H7 (cell line): Measurements from ENCODE around the gene EEFSEC. TPM values are rescaled to one million over a fixed set of nuclear protein-coding genes. Genes with fewer than 3 reads are reported as not detected.

Source experiments
- DNase-seq: peaks from one replicate; pipeline ENCODE4 v3.0.0; 2012
- H3K27me3 ChIP-seq: 2 replicates; pipeline ENCODE4 v1.6.0; 2011; ENCODE audit warnings: mild to moderate bottlenecking, low read length; ENCODE audit not compliant: control insufficient read depth, insufficient read depth
- H3K36me3 ChIP-seq: replicated peaks from 2 replicates; pipeline ENCODE4 v1.5.1; 2011; ENCODE audit warnings: low read length; ENCODE audit not compliant: control insufficient read depth, insufficient read depth
- H3K4me3 ChIP-seq: 2 replicates; pipeline ENCODE4 v1.5.1; 2011; ENCODE audit warnings: low read depth, mild to moderate bottlenecking, control low read depth, low read length, moderate library complexity; ENCODE audit not compliant: insufficient read depth
- total RNA-seq: library from RNA; depleted of rRNA; stranded (reverse); fragments of >200 nt; shearing (Covaris generic); gene quantifications from 2 replicates; pipeline ENCODE4 v1.2.3, GENCODE V29; 2014

EEFSEC gene
- total RNA-seq, 1 experiment from 2014 or later = 7.4 TPM

DNA sequence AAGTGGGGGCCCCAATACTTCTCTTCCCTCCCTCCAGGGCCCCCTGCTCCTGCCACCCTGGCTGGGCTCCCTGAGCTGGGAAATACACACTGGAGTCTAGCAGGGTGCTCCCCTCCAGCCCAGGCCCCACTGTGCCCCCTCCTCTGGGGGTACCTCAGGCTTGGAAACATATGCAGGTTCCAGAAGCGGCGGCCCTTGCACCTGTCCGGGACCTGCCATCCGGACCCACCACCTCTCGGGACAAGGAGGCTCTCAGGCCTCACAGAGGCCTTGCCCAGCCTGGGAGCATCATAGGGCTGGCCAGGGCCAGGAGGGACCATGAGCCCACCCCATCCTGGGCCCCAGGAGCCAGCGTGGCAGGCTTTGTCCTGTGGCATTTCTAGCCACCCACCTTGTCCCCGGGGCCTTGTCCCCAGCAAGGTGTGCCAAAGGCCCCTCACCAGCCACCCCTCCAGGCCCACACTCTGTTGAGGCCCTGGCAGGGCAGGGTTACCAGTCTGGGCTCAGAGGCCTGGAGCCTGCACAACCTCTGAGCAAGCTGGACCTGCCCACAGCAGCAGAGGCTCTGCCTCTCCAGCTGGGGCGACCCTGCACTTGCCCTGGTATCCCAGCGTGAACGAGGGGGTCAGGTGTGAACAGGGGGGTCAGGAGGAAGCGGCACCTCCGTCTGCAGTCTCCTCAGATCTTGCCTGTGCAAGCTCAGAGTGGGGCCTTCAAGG, 267.6 kb downstream of the EEFSEC start:
- Histone ChIP-seq H3K36me3 (no peaks in the 10 kb centered on the region), H3K4me3 (no peak overlapping the region), H3K27me3 (no peaks in the 10 kb centered on the region)
- DNase-seq = no peak

DNA sequence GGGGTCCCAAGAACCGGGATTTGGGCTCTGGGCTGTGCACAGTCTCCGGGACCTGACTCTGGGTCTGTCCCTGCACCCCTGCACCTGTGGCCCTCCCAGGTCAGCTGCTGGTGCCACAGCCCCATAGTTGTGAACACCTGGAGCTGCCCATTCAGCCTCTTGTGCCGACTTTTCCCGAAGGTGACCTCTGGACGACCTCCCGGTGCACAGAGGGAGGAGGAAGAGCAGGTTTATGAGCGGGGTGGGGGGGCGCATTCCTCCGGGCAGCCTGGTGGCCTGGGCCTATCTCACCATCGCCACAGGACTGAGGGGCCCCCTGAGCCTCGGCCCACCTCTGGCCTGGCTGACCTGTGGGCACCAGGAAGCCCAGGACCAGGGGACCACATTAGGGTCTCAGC, 268.2 kb downstream of the EEFSEC start:
- H3K36me3 ChIP-seq = no peaks in the 10 kb centered on the region
- H3K4me3 ChIP-seq = no peak overlapping the region
- H3K27me3 ChIP-seq = peaks cover under 1% of the 10 kb centered on the region
- DNase-seq = no peak

DNA sequence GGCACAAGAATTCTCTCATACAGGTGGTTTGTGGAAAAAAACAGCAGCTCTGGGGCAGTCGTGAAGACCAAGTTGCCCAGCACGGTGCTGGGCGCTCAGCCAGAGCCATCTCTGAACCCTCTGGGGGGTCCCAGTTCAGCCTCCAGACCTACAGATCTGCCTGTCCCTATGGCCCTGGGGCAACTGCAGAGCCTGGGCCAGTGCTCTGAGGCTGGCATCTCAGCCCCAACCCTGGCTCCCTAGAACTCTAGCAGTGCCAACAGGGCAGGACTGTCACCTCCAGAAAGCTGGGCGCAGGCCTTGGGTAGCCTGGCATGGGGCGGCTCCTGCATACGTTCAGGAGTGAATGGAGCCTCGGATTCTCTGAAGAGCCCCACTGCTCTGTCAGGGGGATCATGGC, 268.7 kb downstream of the EEFSEC start:
- H3K27me3 ChIP-seq = peaks cover 5% of the 10 kb centered on the region
- DNase-seq = no peak
- H3K4me3 ChIP-seq = no peak overlapping the region
- no peaks in the 10 kb centered on the region for H3K36me3 ChIP-seq

DNA sequence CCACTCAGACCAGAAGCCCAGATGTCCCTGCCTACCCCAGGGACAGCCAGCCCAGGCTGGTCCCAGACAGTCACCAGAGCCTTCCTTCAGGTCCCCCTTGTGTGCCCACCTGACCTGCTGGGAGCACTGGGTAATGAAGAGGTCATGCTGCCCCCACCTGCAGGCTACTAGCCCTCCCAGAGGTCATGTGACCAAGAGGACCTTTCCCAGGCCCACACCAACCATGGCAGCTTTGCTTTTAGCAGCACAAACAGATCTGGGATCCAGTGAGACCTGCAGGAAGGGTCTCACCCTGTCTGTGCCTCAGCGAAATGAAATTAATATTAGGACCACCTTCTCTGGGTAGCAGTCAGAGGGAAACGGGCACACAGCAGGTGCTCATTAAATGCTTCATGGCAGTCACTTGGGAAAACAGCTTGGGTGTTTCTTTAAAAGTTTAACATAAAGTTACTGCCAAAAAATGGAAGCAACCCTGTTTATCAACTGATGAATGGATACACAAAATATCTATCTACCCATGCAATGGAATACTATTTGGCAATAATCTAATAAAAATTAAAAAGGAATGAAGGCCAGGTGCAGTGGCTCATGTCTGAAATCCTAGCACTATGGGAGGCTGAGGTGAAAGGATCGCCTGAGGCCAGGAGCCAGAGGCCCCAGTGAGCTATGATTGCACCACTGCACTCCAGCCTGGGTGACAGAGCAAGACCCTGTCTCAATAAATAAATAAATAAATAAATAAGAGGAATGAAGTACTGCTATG, 269.7 kb downstream of the EEFSEC start:
- Histone ChIP-seq H3K27me3 (peaks cover 8% of the 10 kb centered on the region), H3K4me3 (no peak overlapping the region), H3K36me3 (no peaks in the 10 kb centered on the region)
- DNase-seq = no peak

DNA sequence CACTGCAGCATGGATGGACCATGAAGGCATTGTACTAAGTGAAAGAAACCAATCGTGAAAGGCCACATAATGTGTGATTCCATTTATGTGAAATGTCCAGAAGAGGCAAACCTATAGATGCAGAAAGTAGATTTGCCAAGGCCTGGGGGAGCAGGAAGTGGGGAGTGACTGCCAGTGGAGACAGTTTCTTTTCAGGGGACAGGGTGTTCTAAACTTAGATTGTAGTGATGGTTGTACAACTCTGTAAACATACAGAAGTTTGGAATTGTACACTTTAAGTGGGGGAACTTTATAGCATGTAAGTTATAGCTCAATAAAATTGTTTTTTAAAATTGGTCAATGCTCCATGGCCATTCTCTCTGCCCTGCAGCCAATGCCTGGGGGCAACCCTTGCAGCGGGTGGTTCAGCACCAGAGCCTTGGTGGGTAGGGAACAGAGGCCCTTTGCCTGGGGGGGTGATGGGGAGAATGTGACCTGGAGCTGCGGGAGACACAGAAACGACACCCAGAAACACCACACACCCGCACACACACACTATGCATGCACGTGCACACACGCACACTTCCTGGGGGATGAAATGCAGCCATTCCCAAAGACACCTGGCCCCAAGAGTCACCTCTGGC, 270.4 kb downstream of the EEFSEC start:
- no peaks in the 10 kb centered on the region for H3K36me3 ChIP-seq
- no peak for DNase-seq
- peaks cover 14% of the 10 kb centered on the region for H3K27me3 ChIP-seq
- H3K4me3 ChIP-seq = no peak overlapping the region

DNA sequence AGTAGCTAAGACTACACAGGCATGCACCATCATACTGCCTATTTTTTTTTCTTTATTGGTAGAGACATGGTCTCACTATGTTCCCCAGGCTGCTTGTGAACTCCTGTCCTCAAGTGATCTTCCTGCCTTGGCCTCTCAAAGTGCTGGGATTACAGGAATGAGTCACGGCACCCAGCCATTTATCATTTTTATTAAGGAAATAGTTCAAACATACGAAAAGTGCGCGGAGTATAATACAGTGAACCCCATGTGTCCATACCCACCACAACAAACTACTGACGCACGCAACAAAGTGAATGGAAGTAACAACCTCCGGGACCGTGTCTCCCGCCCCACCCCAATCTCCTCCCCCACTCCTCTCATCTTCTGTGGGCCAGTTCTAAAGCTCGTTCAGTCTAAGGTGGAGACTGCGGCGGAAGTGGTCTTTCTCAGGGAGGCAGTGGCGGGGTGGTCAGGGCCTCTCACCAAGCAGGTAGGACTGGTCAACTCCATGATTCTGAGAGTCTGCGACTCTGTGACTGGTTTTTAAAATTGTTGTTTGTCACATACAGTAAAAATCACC, 271.3 kb downstream of the EEFSEC start:
- peaks cover 22% of the 10 kb centered on the region for H3K27me3 ChIP-seq
- H3K36me3 ChIP-seq = no peaks in the 10 kb centered on the region
- H3K4me3 ChIP-seq = no peak overlapping the region
- no peak for DNase-seq

DNA sequence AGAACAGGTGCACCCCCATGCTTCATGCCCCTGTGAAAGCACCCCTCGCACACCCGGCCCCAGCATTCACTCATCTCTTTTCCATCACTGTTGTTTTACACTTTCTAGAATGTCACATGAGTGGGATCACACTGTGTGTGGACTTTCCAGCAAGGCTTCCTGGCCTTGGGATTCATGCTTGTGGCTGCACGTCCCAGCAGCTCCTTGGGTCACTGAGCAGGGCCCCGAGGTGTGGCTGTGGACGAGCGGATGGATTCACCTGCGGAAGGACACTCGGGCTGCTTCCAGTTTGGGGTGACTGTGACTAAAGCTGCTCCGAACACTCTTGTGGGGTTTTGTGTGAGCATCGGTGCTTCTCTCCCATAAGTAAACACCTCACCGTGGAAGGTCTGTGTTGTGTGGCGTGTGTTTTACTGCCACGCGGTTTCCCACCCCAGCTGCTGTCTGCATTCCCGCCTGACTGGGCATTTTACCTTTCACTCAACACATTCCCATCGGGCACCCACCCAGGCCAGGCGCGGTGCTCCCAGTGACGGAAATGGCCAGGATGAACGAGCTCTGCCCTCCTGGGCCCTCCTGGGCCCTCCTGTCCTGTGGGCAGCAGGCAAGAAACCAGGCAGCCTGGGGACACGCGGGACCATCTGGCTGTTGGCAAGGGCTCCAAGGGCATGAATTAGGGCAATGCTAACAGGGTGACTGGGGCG, 272.0 kb downstream of the EEFSEC start:
- Histone ChIP-seq H3K4me3 (no peak overlapping the region), H3K27me3 (peaks cover 29% of the 10 kb centered on the region), H3K36me3 (no peaks in the 10 kb centered on the region)
- DNase-seq = no peak

DNA sequence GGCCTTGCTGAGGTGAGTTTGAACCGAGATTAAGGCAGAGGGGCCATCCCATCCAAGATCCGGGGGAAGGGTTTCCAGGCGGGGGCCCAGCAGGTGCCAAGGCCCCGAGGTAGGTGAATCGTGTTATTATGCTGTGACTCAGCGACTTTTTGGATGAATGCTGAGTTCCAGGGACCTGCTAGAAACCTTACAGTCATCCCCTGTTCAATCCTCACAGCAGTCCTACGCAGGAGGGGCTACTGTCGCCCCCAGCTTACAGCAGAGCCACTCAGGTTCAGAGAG, 272.5 kb downstream of the EEFSEC start:
- peaks cover 34% of the 10 kb centered on the region for H3K27me3 ChIP-seq
- DNase-seq = peak; percentile 66
- no peak overlapping the region for H3K4me3 ChIP-seq
- H3K36me3 ChIP-seq = no peaks in the 10 kb centered on the region

DNA sequence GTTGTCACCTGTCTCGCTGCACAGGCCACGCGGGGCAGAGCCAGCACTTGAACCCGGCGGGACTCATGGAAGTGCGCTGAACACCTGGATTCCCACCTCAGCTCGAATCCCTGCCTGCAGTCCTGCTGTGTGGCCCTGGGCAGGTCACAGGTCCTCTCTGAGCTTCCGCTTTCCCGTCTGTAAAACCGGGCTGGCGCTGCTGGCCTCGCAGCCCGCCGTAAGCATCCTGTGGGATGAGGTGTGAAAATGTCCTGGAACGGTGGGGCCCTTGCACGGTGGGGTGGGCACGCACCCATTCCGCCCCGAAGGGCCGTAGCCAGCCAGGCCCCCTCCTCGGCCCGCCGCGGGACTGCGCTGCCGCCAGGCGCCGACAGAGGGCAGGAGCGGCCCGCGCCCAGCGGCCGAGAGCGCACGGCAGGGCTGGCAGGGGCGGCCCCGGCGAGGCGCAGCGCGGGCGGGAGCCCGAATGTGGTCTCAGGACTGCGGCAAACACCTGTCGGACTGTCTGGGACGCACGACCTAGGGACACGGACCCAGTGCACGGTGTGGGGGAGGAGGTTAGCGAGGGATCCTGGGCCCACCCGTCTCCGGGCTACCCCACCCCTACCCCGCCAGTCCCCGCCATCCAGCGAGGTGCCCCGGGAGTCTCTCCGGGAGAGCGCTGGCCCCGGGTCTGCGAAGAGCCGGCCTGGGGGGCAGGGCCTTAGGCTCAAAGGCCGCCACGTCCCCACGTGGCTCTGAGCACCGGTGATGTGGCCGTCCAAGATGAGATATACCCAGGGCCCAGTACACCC, 273.0 kb downstream of the EEFSEC start:
- Histone ChIP-seq H3K36me3 (no peaks in the 10 kb centered on the region), H3K4me3 (peak overlapping the region; percentile 18), H3K27me3 (peaks cover 39% of the 10 kb centered on the region)
- peak; percentile 99 for DNase-seq

DNA sequence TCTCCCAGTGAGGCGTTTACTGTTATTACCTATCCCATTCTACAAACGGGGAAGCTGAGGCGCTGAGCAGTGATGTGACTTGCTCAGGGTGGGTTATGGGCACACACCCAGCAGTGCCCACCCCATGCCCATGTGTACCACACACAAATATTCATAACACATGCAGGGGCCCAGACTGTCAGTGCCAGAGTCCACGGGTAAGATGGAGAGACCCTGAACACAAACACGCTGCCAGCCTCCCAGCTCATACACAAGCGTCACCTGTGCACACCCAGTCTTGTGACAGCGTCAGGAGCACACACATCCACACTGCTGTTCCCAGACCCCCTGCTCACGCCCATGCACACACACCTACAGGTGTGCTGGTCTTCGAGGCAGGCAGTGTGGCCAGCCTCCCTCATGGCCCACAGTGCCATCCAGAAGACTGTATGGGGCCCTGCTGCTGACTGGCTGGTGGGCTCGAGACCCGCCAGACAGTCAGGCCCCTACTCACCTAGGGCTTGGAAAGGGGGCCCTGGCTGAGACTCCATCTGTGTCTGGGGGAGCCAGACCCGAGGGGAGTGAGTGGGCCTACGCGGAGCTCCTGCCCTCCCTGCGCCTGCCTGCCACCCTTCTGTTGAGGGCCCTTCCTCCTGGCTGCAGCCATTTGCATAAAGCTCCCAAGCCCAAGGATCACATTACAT, 274.0 kb downstream of the EEFSEC start:
- Histone ChIP-seq H3K36me3 (no peaks in the 10 kb centered on the region), H3K4me3 (no peak overlapping the region), H3K27me3 (peaks cover 49% of the 10 kb centered on the region)
- DNase-seq = peak; percentile 87

DNA sequence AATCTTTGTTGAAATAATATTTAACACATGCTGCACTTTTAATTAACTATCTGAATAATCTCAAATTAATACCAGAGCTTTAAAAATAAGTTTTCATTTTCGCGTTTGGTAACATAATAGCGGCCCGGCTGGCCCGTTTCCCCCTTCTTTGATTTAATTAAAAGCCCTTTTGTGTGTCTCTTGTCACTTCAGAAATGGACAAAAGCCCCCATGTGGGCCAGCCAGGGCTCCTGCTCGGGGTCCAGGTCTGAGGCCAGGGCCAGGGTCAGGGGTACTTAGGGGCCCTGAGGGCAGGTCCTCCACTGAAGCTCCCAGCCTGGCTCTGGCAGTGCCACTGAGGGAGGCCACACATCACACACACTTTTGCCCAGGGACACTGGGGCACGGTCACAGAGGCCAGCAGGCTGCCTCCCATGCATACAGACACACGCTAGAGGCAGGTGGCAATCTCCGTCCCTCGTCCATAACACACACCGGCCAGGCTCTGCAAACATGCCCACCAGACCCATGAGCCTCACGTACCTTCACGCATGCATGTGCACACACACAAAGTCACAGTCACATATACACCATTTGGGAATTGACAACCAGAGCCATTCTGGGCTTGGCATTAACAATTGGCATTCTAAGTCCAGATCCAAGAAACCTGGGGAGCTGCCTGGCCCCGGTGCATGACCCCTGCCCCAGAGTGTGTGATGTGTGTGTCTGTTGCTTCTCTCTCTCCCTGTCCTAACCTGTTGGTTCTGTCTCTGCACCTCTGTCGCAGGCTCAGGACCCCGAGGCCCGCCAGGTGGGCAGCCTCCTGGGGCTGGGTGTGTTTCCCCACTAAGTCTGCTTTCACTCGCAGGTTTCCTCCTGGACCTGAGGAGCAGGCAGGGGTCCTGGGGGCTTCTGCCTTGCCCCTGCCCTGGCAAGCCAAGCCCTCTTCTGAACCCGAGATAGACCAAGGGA, 274.9 kb downstream of the EEFSEC start:
- no peak overlapping the region for H3K4me3 ChIP-seq
- DNase-seq = peak; percentile 63
- no peaks in the 10 kb centered on the region for H3K36me3 ChIP-seq
- peaks cover 51% of the 10 kb centered on the region for H3K27me3 ChIP-seq

DNA sequence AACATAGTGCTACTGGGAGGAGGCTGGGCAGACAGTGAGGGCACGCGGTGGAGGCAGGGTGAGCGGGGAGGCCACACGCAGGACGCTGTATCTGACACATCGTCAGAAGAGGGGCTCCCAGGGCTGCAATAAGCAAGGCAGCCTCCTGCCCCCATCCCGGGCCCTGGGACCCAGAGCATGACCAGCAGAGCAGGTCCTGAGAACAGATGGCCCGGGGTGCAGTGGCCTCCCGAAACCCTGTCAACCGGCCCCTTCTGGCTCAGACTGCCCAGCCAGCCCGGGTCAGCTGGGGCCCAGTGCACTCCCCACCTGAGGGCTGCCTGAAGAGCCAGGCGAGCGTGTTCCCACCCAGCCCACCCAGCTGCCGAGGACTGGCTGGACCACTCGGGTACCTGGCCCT, 276.0 kb downstream of the EEFSEC start:
- peak; percentile 57 for DNase-seq
- Histone ChIP-seq H3K27me3 (peaks cover 51% of the 10 kb centered on the region), H3K36me3 (no peaks in the 10 kb centered on the region), H3K4me3 (no peak overlapping the region)

DNA sequence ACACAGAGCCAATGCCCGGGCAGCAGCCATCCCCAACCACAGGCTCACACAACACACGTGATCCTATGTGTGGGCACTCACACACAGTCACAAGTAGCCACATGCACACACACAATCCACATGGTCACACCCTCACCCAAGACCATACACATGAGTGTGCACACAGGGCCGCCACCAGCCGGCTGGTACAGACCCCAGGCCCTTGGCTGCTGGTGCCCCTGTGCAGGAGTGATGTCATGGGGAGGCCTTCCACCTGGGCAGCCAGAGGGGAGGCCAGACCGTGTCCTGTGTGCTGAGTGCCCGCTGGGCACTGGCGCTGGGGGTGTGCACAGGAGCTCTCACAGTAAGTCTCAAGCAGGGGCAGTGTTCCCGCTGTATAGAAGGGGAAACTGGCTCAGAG, 276.5 kb downstream of the EEFSEC start:
- no peak for DNase-seq
- Histone ChIP-seq H3K4me3 (no peak overlapping the region), H3K36me3 (no peaks in the 10 kb centered on the region), H3K27me3 (peaks cover 54% of the 10 kb centered on the region)
